GM12875 (cell line): ENCODE results near the gene FGF9.

Experiments used
- H3K4me3 ChIP-seq: one replicate; pipeline ENCODE4 v1.5.1; 2011; ENCODE audit warnings: low read depth, low read length, control low read depth
- TF ChIP-seq, protein P1 (sequence below): IDR thresholded peaks from 2 replicates; pipeline ENCODE4 v1.5.1; 2011; ENCODE audit warnings: low read depth, mild to moderate bottlenecking, control low read depth, inconsistent platforms, low read length, moderate library complexity, borderline replicate concordance; ENCODE audit not compliant: insufficient read depth

FGF9 gene

DNA sequence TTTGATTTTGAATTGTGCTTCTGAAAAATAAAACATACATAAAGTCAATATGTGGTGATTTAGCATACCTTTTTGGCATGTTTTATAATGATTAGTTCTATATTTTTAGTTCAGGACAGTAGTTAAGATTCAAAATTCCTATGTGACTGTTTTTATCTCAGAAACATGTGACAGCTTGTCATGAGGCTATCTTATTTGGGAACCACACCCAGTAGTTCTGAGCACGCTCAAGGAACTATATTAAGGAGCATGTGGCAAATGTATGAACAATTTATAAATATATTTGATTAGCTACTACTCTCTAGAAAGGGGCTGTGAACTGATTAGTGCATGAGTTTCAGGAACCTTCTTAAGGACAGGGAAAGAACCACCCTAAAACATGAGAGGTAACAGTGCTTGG, 38.8 kb downstream of the FGF9 start:
- TF ChIP-seq, protein P1, sequence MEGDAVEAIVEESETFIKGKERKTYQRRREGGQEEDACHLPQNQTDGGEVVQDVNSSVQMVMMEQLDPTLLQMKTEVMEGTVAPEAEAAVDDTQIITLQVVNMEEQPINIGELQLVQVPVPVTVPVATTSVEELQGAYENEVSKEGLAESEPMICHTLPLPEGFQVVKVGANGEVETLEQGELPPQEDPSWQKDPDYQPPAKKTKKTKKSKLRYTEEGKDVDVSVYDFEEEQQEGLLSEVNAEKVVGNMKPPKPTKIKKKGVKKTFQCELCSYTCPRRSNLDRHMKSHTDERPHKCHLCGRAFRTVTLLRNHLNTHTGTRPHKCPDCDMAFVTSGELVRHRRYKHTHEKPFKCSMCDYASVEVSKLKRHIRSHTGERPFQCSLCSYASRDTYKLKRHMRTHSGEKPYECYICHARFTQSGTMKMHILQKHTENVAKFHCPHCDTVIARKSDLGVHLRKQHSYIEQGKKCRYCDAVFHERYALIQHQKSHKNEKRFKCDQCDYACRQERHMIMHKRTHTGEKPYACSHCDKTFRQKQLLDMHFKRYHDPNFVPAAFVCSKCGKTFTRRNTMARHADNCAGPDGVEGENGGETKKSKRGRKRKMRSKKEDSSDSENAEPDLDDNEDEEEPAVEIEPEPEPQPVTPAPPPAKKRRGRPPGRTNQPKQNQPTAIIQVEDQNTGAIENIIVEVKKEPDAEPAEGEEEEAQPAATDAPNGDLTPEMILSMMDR = no peak
- no peak overlapping the region for H3K4me3 ChIP-seq

DNA sequence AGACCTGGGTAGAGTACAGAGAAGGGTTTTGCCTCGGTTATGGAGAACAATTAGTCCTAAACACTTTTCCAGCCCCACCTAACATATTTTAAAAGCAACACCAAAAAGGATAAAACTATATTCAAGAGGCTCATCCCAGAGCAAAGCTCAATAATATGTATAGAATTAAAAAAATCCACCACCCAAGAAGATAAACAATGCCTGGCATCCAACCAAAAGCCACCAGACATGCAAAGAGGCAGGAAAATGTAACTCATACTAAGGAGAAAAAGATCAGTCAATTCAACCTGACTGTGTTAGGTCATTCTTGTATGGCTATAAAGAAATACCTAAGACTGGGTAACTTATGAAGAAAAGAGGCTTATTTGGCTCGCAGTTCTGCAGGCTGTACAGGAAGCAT, 39.3 kb downstream of the FGF9 start:
- H3K4me3 ChIP-seq = no peak overlapping the region
- TF ChIP-seq, protein P1 = no peak

DNA sequence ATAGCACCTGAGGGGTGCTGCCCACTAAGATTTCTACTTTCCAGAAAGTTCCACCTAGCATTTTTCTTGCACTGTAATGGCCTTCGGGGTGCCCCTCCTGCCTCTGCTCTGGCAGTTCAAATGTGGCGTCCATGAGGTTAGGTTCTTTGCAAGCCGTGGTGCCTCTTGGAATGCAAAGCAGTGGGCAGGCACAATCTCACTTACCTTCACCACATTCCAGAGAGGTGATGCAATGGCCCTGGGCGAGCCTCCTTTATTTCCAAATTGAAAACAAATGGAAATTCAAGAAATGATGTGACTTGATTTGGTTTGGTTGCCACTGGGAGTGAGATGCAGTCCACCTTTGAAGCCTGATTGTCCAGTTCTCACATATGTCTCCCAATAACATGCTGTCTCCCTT, 46.9 kb downstream of the FGF9 start:
- no peak overlapping the region for H3K4me3 ChIP-seq
- TF ChIP-seq, protein P1 = no peak

DNA sequence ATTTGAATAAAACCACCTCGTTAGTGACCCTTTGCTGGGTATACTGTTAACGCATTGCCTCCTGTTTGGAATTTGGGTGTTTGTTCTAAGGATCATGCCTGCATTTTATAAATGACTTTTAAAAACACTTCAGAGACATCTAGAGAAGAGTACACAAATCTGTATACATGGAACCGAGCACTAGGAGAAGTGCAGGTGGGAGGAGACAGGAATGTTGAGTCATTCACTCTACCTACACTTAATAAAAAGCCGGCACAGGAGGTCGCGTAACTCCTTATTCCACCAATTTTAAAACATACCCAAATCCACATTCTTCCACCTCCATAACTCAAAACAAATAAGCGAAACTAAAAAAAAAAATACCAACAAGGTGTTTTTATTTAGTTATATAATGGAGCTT, 48.6 kb downstream of the FGF9 start:
- H3K4me3 ChIP-seq = no peak overlapping the region

DNA sequence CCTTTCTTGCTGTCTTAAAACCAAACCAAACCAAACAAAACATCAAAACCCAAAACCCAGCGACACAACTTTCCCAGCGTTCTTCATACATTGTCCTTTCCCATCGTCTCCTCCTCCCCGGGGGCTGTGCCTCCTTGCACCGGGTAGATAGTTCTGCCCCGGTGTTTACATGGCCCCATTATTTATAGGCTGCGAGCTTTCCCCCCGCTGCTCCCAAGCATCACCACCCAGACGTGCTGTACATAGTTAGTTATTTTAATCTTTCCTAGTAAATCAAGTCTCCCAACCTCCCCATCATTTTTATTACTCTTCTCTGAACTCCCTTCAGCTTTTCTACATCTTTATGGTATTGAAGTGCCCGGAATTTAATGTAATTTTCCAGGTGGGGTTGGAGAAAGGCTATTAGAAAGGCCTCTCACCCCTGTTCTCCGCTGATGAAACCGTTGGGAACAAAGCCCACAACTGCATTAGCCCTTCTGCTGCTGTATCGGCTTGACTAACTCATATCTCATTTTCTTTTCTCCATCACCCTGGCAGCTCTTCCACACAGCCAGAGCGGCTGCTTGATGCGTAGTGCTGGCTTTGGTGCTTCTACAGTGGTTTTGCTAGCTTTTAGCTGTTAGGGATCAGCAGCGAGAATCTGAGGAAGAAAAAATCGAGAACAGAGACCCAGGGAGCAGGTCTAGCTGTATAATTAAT, 53.1 kb downstream of the FGF9 start:
- TF ChIP-seq, protein P1 = no peak
- H3K4me3 ChIP-seq = no peak overlapping the region

More for the DNA sequence above, 48.6 kb downstream of the FGF9 start:
- TF ChIP-seq, protein P1 = no peak

DNA sequence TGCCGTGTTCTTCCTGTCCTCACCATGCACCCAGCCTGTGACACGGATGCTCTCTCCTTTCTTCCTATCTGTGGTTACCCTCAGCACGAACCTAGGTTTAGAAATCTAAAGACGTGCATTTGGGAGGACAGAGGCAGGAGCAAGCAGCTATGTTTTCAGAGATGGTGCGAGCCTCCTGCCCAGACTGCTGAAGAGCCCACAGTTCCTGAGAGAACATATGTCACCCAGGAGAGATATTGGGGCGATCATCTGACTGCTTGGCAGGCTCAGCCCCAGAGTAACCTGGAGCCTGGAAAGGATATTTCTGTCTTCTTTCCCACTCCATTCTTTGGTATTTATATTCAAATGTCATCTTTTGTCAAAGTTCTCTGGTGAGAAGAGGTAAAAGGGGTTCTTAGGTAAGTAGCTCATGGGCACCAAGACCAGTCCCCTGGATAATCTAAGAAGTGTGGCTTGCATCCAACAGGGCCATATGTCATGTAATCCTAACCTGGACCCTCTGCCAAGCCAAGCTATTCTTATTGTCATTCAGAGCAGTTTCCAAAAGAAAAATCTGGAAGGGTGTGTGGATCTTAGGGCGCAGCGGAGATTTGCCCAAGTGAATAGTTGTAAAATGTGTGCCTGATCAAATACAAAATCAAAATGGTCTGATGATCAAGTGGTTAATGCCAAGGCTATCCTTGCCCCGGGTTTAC, 59.5 kb downstream of the FGF9 start:
- no peak overlapping the region for H3K4me3 ChIP-seq
- TF ChIP-seq, protein P1 = no peak
